GM12865 (cell line): ENCODE results near the gene CDH4.

Experiments used
- DNase-seq: peaks from one replicate; pipeline ENCODE4 v3.0.0; 2010; ENCODE audit warnings: low read depth
- H3K4me3 ChIP-seq: 2 replicates; pipeline ENCODE4 v1.5.1; 2011; ENCODE audit warnings: mild to moderate bottlenecking, low read depth, low read length, control low read depth
- TF ChIP-seq, protein P1 (sequence below): IDR thresholded peaks from 2 replicates; pipeline ENCODE4 v1.5.1; 2011; ENCODE audit warnings: low read length, control low read depth, low read depth, inconsistent platforms; ENCODE audit not compliant: insufficient read depth; ENCODE audit errors: missing control alignments

The CDH4 gene

DNA sequence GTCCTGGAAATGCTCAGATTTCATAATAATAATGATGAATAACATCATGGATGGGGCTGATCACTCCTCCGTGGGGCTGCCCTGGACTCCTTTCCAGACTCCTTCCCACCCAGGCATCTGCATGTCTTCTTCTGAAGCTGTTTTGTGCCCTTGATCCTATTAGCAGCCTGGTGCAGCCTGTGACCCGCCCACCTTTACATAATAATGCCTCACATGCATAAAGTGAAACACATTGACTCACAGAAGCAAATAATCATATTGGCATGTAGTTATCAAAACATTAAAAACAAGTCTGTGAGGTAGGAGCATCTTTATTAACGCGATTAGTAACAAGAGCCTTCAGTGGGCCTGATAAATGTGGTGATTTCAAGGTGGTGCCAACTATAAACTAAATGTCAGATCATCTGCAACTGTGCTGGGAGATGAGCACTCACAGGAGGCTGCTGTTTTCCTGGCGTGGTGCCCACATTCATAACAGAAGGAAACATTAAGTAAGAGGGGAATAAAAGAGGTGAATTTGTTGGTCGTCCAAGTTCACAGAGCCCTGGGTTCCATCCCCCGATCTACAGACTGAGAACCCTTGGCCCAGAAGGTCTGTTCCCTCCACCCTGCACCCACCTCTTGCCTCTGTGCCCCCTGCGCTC is 344.7 kb downstream of the CDH4 start:
- DNase-seq: no peak
- H3K4me3 ChIP-seq: no peak overlapping the region
- TF ChIP-seq, protein P1, sequence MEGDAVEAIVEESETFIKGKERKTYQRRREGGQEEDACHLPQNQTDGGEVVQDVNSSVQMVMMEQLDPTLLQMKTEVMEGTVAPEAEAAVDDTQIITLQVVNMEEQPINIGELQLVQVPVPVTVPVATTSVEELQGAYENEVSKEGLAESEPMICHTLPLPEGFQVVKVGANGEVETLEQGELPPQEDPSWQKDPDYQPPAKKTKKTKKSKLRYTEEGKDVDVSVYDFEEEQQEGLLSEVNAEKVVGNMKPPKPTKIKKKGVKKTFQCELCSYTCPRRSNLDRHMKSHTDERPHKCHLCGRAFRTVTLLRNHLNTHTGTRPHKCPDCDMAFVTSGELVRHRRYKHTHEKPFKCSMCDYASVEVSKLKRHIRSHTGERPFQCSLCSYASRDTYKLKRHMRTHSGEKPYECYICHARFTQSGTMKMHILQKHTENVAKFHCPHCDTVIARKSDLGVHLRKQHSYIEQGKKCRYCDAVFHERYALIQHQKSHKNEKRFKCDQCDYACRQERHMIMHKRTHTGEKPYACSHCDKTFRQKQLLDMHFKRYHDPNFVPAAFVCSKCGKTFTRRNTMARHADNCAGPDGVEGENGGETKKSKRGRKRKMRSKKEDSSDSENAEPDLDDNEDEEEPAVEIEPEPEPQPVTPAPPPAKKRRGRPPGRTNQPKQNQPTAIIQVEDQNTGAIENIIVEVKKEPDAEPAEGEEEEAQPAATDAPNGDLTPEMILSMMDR: no peak

DNA sequence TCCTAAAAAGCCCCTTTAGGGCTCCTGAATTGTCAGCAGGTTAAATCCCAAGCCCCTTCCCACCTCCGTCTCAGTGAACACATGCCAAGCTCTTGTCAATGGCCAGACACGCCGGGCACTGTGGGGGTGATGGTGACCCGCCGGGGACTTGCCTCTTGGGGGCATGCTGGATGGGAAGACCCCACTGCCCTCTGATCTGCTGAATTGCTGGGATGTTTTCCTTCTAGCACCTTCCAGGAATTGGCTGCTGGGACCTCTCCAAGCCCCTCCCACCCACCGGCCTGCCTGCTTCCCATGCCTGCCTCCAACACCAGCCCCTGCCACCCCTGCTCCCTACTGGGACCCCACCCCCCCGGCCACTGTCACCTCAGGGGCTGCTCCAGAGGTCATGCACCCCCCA is 345.9 kb downstream of the CDH4 start:
- TF ChIP-seq, protein P1: no peak
- DNase-seq: no peak
- no peak overlapping the region for H3K4me3 ChIP-seq

DNA sequence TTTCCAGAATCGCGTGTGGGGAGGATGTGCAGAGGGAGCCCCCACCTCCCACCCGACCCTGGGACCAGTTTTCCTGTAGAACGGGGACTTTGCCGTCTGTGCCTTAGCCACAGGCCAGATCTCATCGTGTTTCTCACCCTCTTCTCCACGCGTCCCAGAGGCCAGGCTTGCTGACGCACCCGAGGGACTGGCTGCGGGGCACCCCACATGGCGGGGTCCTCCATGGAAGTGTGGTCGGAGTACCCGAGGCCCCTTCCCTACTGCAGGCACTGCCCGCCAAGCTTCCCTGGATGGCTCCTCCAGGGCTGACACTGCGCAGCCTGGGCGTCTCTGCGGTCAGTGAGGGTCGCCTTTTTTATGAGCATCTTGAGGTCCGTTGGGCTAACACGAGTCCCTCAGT is 346.5 kb downstream of the CDH4 start:
- no peak overlapping the region for H3K4me3 ChIP-seq
- no peak for DNase-seq
- TF ChIP-seq, protein P1: no peak

DNA sequence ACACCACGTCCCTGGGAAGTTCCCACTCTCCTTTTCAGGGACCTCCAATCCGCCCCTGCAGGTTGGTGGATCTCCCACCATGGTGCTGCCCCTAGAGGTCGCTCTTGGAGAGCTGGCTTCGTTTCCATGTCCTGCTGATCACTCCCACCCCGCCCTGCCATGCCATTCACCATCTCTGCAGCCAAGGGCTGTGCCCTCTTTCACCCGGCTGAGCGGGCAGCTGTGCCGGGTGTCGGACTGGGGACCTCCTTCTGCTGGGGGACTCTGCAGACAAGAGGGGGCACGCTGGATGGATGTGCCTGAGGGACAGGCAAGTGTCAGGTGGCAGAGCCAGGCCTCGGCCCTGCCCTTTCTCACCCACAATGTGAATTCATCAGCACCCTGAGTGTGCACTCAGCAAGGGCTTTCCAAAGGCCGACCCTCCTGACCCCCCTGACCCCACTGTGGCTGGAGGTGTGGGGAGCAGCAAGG is 347.0 kb downstream of the CDH4 start:
- DNase-seq: no peak
- TF ChIP-seq, protein P1: no peak

DNA sequence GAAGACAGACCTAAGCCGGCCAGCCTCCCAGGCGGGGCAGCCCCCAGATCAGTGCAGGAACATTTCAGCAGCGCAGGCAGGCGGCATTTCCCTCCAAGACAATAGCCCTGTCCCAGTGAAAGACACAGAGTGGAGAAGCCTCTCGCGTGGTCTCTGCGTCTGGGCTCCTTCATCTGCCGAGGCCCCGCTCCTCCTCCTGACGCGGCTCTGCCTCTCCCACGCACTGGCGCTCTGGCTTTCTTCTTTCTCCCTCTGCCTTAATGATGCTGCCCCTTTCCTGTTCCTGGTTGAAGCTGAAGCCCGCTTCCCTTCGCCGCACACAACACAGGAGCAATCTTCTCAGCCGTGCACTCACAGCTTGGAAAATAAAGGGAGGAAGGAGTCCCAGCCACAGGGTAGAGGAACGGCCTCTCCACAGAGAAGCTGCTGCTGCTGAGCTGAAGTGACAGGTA is 347.5 kb downstream of the CDH4 start:
- H3K4me3 ChIP-seq: no peak overlapping the region
- TF ChIP-seq, protein P1: no peak
- no peak for DNase-seq

More for the DNA sequence above, 347.0 kb downstream of the CDH4 start:
- H3K4me3 ChIP-seq: no peak overlapping the region

DNA sequence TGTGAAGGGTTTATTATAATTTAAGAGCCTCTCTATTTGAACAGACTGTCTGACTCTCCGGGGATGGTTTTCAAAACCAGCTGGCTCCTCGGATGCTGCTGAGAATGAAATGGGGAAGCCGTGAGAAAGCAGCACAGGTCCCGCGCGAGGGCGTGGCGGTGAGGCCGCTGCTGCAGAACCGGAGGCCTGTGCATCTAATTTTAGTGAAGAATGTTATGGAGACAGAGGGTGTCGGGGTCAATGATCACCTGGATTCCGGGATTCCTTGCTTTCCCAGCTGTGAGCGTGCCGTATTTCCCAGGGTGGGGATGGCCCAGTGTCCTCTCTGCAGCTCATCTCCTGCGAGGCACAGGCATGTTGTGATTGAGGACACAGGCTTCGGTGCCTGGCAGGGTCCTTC is 348.0 kb downstream of the CDH4 start:
- DNase-seq: no peak
- H3K4me3 ChIP-seq: no peak overlapping the region
- TF ChIP-seq, protein P1: no peak

DNA sequence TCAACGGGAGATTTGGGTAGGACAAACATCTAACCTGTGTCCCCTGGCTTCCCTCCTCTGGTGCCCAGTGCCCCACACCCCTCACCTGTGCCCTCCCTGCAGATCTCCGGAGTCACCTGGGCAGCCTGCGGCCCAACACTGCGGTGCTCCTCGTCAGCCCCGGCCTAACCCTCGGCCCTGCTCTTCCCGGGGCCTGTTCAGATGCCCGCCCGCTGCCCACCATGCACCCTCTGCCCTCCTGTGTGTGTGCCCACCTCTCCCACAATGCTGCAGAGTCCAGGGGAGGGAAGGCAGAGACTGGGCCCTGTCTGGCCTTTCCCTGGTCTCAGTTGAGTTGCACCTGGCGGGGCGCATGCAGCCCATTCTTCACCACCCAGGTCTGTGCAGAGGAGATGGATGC is 349.3 kb downstream of the CDH4 start:
- no peak for DNase-seq
- no peak overlapping the region for H3K4me3 ChIP-seq
- TF ChIP-seq, protein P1: no peak
